Mammary epithelial cell (primary cell): ENCODE measurements around the gene UBL7.

Experiments
- EZH2 ChIP-seq: IDR thresholded peaks from 2 replicates; pipeline ENCODE4 v1.6.1; 2012; ENCODE audit warnings: low read length, inconsistent platforms, borderline replicate concordance
- TF ChIP-seq, protein P1 (sequence below), 2 donors: IDR thresholded peaks in 1 of 2; conservative IDR thresholded peaks in 1 of 2; 2 replicates each; pipeline ENCODE4 v1.5.1; 2011 to 2012; ENCODE audit warnings: inconsistent platforms in 2 of 2, low read length in 2 of 2, mild to moderate bottlenecking in 2 of 2, control low read depth in 1 of 2, low read depth in 1 of 2; ENCODE audit not compliant: insufficient read depth in 1 of 2; ENCODE audit errors: extremely low read depth in 1 of 2

DNA sequence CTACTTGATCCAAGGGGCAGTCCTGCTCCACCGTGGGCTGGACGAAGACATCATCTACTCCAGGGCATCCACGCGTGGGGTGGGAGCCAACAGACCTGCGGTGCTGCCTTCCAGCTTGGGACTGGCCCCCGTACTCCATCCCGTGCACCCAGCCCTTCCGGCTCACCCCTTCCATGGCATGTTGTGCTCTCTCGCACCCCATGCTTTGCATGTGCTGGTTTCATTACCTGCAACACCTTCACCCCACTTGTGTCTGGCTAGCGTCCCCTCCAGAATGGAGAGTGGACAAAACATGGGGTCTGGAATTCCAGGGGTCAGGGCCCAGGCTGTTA, 57.4 kb downstream of the UBL7 start:
- TF ChIP-seq, protein P1, sequence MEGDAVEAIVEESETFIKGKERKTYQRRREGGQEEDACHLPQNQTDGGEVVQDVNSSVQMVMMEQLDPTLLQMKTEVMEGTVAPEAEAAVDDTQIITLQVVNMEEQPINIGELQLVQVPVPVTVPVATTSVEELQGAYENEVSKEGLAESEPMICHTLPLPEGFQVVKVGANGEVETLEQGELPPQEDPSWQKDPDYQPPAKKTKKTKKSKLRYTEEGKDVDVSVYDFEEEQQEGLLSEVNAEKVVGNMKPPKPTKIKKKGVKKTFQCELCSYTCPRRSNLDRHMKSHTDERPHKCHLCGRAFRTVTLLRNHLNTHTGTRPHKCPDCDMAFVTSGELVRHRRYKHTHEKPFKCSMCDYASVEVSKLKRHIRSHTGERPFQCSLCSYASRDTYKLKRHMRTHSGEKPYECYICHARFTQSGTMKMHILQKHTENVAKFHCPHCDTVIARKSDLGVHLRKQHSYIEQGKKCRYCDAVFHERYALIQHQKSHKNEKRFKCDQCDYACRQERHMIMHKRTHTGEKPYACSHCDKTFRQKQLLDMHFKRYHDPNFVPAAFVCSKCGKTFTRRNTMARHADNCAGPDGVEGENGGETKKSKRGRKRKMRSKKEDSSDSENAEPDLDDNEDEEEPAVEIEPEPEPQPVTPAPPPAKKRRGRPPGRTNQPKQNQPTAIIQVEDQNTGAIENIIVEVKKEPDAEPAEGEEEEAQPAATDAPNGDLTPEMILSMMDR (conservative IDR thresholded peaks at IDR 0.05 in 1 of 2, IDR thresholded peaks at IDR 0.05 in 1 of 2; ENCODE audit: extremely low read depth in 1 of 2, insufficient read depth in 1 of 2, low read depth in 1 of 2, low read length in 2 of 2), result no peak
- no peak for TF ChIP-seq EZH2
